ENCODE results near the gene GCNA. TPM values are rescaled to one million over a fixed set of nuclear protein-coding genes. Genes with fewer than 3 reads are reported as not detected.

GCNA gene
- total RNA-seq, 1 donor from 2014 or later = 2.1 TPM

GRCh38 chrX:71627588-71628404 lies 49.6 kb downstream of the GCNA start:
- H3K9me3 ChIP-seq = no peaks in the 10 kb centered on the region
- ATAC-seq = no peak
- intact Hi-C loops (cut with DNase I) = no loop called here
- H3K36me3 ChIP-seq = no peaks in the 10 kb centered on the region
- TF ChIP-seq CTCF (IDR thresholded peaks at IDR 0.05) = no peak
- H3K27me3 ChIP-seq (ENCODE audit: low read depth) = no peaks in the 10 kb centered on the region
- no peak for DNase-seq
- H3K4me3 ChIP-seq = no peak overlapping the region
- peaks cover 10% of the 10 kb centered on the region for H3K4me1 ChIP-seq
- no peak overlapping the region for H3K27ac ChIP-seq

GRCh38 chrX:71629467-71629866 lies 51.2 kb downstream of the GCNA start:
- H3K4me3 ChIP-seq = no peak overlapping the region
- H3K27me3 ChIP-seq (ENCODE audit: low read depth) = no peaks in the 10 kb centered on the region
- H3K9me3 ChIP-seq = no peaks in the 10 kb centered on the region
- no peaks in the 10 kb centered on the region for H3K36me3 ChIP-seq
- DNase-seq = no peak
- H3K27ac ChIP-seq = no peak overlapping the region
- TF ChIP-seq CTCF (IDR thresholded peaks at IDR 0.05) = no peak
- intact Hi-C loops (cut with DNase I) = no loop called here
- no peak for ATAC-seq
- no peaks in the 10 kb centered on the region for H3K4me1 ChIP-seq

- ATAC-seq = peak; percentile 37 to 56
- Histone ChIP-seq H3K27ac (no peak overlapping the region), H3K4me3 (no peak overlapping the region), H3K4me1 (no peaks in the 10 kb centered on the region), H3K9me3 (no peaks in the 10 kb centered on the region), H3K36me3 (no peaks in the 10 kb centered on the region), H3K27me3 (ENCODE audit: low read depth) (no peaks in the 10 kb centered on the region)
- DNase-seq = no peak
- TF ChIP-seq CTCF (IDR thresholded peaks at IDR 0.05) = no peak
- intact Hi-C loops (cut with DNase I) = no loop called here
These were observed 54.9 kb downstream of the GCNA start for GRCh38 chrX:71632923-71633657.

GRCh38 chrX:71634366-71634765 lies 56.1 kb downstream of the GCNA start:
- DNase-seq = no peak
- Histone ChIP-seq H3K27ac (no peak overlapping the region), H3K27me3 (ENCODE audit: low read depth) (no peaks in the 10 kb centered on the region), H3K9me3 (no peaks in the 10 kb centered on the region), H3K4me1 (no peaks in the 10 kb centered on the region), H3K36me3 (no peaks in the 10 kb centered on the region), H3K4me3 (no peak overlapping the region)
- no peak for TF ChIP-seq CTCF (IDR thresholded peaks at IDR 0.05)
- no peak for ATAC-seq
- intact Hi-C loops (cut with DNase I) = no loop called here

GRCh38 chrX:71636438-71637252 lies 58.4 kb downstream of the GCNA start:
- peak in 1 of 2 donors; percentile 18 for ATAC-seq
- intact Hi-C loops (cut with DNase I) = no loop called here

More at GRCh38 chrX:71636438-71637252, 58.4 kb downstream of the GCNA start:
- H3K9me3 ChIP-seq = no peaks in the 10 kb centered on the region
- H3K27ac ChIP-seq = no peak overlapping the region
- no peaks in the 10 kb centered on the region for H3K36me3 ChIP-seq
- no peaks in the 10 kb centered on the region for H3K4me1 ChIP-seq
- no peaks in the 10 kb centered on the region for H3K27me3 ChIP-seq (ENCODE audit: low read depth)
- DNase-seq = no peak
- no peak for TF ChIP-seq CTCF (IDR thresholded peaks at IDR 0.05)
- H3K4me3 ChIP-seq = no peak overlapping the region

Measured in lower lobe of right lung (tissue), 2 donors.